HG03066 (cell line): Measurements from ENCODE around the gene MDM4.
"Not testable (repeated sequence)": the region's sequence is repeated elsewhere in the genome, so short reads cannot be mapped to it uniquely, and the experiment has no call there.

Source experiments
- ATAC-seq: cut with Tn5 transposase; IDR thresholded peaks from one replicate; pipeline ENCODE4 v1.9.1; 2021; ENCODE audit warnings: low read depth; ENCODE audit not compliant: unreplicated experiment

The MDM4 gene

GRCh38 chr1:204511366-204511765, 4.8 kb upstream of the MDM4 start:
- no peak for ATAC-seq

DNA sequence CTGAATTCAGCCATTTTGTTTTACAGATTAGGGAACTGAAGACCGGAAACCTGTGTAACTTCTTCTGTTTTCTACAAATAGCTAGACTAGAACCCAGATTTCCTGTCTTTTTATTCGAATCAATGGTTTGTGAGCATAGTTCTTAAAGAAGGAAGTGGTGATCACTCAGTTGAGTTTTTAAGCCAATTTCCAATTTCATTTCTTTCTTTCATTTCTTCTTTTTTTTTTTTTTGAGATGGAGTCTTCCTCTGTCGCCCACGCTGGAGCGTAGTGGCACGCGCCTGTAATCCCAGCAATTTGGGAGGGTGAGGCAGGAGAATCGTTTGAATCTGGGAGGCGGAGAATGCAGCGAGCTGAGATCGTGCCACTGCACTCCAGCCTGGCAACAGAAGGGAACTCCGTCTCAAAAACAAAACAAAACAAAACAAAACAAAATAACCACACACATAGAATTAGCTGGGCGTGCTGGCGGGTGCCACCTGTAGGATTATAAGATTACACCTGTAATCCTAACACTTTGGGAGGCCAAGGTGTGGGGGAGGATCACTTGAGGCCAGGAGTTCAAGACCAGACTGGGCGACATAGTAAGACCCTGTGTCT, 3.0 kb upstream of the MDM4 start:
- ATAC-seq, result peak; percentile 36

DNA sequence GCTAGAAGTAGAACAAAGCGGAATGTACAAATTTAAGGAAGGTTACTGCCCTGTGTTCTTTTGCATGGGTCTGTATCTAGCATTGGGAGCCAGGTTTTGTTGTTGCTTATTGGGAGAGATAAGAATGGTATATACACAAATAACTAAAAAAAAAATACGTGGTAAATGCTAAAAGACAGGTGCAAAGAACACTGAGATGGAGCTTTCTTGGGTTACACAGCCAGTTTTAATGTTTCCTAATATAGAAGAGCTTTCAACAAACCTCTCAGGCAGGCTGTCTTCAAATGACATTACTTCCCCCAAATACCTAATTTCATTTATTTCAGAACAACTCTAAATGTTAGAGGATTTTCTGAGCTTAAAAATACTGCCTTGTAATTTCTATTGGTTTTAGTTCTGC, 1.4 kb upstream of the MDM4 start:
- ATAC-seq, result no peak

DNA sequence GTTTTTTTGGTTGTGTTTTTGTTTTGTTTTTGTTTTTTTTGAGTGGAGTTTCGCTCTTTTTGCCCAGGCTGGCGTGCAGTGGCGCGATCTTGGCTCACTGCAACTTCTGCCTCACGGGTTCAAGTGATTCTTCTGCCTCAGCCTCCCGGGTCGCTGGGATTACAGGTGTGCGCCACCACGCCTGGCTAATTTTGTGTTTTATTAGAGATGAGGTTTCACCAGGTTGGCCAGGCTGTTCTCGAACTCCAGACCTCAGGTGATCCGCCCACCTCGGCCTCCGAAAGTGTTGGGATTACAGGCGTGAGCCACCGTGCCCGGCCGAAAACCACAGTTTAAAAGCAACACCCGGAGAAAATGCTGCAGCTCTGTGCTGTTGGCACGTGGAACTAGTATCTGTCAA, 1.2 kb downstream of the MDM4 start:
- ATAC-seq, result not testable (repeated sequence)

DNA sequence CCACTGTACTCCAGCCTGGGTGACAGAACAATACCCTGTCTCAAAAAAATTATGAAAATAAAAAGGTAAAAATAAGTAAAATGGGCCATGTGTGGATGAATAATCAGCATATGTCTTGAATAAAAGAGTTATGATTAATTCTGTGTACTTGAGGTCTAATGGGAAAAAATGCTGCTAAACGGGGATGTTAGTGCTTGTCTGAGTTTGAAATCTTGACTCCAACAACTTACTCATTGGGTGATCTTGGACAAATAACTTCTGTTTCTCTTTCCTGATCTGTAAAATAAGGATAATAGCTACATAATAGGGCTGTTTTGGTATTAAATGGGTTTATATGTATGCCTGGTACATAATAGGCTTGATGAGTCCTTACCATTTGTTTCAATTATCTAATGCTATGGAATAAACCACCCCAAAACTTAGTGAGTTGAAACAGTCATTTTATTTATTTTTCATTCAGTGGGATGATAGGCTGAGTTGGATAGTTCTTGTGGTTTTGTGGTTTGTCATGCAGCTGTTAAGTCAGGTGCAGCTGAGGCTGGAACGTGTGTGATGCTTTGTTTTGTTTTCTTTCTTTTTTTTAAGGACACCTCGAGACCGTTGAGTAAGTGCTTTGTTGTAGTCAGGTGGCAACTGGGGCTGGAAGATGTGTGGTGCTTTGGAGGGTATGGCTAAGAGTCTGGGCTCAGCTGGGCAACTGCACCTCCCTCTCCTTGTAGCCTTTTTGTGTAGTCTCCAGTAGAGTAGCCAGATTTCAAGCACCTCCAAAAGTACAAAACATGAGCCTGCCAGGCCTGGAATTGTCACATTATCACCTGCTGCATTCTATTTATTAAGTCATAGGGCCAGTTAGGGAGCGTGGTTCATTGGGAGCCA, 4.9 kb downstream of the MDM4 start:
- ATAC-seq, result peak; percentile 42

DNA sequence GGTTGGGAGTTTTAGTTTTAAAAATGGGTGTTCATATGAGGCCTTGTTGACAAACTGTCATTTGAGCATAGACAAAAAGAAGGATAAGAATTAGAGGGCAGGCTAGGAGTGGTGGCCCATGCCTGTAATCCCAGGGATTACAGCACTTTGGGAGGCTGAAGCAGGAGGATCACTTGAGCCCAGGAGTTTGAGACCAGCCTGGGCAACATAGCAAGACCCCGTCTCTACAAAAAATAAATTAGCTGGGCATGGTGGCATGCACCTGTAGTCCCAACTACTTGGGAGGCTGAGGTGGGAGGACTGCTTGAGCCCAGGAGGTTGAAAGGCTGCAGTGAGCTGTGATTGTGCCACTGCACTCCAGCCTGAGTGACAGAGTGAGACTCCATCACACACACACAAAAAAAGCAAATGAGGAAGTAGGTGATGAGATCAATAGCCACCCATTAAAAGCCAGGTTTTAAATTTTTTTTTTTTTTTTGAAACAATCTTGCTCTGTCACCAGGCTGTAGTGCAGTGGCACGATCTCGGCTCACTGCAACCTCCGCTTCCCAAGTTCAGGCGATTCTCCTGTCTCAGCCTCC, 5.8 kb downstream of the MDM4 start:
- ATAC-seq, result not testable (repeated sequence)

- ATAC-seq, result no peak
Observed at GRCh38 chr1:204523605-204524215, 7.5 kb downstream of the MDM4 start.

DNA sequence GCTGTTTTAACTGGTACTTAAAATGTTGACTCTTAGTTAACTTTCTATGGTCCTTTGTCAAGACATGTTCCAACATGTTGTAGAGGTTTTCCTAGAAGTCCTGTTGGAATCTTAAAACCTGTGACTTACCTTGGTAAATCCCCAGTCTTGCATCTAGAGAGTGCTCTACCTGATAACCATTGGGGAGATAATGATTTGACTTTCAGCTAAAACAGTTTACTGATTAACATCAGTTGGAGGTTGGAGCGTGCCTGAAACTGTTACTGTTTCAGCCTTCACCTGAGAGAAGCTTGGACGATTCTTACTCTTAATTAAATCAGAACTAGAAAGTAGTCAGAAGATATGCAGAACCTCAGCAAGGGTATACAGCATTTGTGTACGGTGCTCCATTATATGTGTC, 8.8 kb downstream of the MDM4 start:
- no peak for ATAC-seq

- no peak for ATAC-seq
Observed at GRCh38 chr1:204528241-204528640, 12.0 kb downstream of the MDM4 start.

DNA sequence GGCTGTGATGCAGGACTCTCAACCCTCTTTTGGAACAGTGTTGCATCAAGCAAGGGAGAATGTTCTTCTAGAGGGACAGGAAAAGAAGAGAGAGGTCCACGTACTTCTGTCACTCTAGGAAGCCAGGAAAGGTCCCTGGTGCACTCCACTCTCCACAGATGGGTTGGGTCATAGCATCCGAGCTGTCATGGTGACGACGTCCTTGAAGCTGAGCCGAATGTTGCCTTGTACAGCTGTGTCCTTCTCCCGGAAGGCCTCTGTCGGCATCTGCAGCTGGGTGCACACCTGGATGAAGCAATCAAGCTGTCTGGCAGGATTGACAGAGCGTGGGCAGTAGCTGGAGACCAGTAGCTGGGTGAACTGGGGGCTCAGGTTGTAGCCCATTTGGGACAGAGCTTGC, 12.5 kb downstream of the MDM4 start:
- no peak for ATAC-seq

GRCh38 chr1:204529371-204529895, 13.2 kb downstream of the MDM4 start:
- ATAC-seq, result no peak

DNA sequence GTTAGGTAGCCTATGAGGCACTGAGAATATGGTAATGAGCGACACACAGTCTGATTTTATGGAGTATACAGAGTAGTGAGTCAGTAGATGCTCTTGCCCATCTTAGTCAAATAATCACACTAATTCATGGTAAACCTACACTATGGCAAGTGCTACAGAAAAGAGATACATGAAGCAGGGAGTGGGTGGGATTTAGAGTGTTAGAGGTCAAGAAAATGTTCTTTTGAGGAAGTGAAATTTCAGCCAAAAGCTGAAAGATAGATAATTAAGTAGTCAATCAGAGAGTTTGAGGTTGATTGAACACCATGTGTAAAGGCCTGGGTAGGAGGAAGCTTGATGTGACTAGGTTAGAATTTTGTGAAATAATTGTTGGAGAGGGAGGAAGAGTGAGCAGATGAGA, 14.7 kb downstream of the MDM4 start:
- peak; percentile 89 for ATAC-seq

- no peak for ATAC-seq
Observed at GRCh38 chr1:204532832-204533231, 16.6 kb downstream of the MDM4 start.

DNA sequence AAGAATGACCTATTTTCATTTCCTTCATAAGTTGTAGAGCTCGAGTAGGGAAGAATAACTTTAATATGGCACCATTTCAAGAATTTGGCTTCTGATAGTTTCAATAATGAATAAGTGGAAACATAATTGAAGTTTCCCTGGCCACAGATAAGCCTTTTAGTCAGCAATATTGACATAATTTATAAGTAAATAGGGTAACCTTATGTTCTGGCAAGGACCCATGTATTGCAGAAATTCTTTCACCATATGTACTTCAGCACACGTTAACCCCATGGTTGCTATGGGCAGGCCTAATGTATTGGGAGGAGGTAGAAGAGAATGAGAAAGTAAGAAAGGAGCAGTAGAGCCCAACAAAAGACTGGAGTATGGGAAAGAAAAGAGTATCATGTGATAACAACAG, 25.4 kb downstream of the MDM4 start:
- no peak for ATAC-seq

DNA sequence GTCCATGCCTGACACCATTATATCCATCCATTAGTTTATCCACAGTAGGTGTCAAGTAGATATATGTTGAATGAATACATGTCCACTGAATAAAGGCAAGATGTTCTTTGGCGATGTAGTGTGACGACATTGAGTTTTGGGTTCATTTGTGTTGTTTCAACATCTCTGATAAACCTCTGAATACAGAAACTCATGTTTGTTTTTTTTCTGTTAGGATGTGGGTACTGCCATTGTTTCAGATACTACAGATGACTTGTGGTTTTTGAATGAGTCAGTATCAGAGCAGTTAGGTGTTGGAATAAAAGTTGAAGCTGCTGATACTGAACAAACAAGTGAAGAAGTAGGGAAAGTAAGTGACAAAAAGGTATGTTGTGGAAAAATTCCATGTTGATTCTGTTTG, 28.1 kb downstream of the MDM4 start:
- ATAC-seq, result peak; percentile 60

DNA sequence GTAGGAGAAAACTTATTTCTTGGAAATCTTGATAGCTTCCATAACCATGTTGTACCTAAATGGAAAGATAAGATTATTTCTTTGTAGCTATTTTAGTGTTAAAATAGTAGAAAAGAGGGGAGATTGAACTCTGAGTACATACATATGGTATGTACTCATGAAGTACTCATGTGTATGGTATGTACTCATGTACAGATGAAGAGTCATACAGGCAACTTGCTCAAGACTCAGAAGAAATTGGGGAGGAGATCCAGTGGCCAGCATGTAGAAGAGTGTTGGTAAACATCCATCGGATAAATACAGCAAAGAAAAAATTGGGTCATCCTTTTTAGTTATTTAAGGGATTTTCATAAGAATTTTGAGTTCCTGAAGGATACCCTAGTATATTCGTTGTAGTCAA, 29.0 kb downstream of the MDM4 start:
- ATAC-seq, result no peak

DNA sequence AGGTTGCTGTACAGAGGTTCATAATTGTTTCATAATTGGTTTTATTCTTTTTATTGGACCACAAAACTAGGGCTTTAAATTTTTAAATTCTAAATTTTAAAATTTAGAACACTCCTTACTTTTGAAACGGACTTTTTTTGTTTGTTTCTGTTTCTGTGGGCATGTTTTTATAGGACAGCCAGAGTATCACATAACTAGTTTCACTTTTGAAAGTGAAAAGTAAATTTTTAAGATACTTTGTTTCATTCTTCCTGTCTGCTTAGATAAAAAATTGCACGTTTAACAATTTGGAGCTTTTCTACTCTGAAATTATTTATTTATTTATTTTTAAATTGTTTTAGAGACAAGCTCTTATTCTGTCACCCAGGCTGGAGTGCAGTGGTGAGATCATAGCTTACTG, 29.7 kb downstream of the MDM4 start:
- ATAC-seq, result no peak

- no peak for ATAC-seq
Observed at GRCh38 chr1:204548265-204548664, 32.1 kb downstream of the MDM4 start.

- no peak for ATAC-seq
Observed at GRCh38 chr1:204549313-204549712, 33.1 kb downstream of the MDM4 start.

DNA sequence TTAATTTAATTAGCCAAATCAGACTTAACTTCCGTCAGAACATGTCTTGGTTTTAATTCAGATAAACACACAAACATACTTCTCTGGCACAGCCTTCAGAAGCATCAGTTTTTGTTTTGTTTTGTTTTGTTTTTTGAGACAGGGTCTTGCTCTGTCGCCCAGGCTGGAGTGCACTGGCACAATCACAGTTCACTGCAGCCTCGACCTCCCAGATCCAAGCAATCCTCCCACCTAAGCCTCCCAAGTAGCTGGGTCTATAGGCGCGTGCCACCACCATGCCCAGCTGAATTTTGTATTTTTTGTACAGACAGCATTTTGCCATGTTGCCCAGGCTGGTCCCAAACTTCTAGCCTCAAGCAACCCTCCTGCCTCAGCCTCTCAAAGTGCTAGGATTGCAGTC, 34.7 kb downstream of the MDM4 start:
- ATAC-seq, result no peak

DNA sequence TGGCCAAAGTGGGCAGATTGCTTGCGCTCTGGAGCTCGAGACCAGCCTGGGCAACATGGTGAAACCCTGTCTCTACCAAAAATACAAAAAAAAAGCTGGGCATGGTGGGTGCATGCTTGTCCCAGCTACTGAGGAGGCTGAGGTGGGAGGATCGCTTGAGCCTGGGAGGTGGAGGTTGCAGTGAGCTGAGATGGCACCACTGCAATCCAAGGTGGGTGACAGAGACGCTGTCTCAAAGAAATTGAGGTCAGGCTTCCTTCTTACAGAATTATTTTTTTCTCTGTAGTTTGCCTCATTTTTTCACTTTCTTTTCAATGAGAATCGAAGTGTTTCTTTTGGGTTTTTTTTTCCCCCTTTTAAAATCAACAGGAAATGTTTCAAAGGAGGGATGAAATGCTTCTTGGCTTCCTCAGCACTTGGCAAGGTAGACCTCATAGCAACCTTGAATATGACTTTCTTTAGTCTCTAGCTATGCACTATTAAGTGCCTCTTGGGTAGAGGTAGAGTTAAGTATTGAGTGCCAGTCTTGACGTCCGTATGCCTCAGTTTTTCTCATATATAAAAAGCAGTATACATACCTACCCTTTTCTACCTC, 40.3 kb downstream of the MDM4 start:
- no peak for ATAC-seq
